Pancreas (tissue), 10 donors: ENCODE results near the gene STARD8. TPM values are rescaled to one million over a fixed set of nuclear protein-coding genes. Genes with fewer than 3 reads are reported as not detected.

Experiments used
- ATAC-seq, 4 donors: fragments of 200-7000 bp; cut with Tn5 transposase; one replicate each; pipeline versions ENCODE4 v1.8.0 to v1.9.1; 2020; ENCODE audit warnings: mild to moderate bottlenecking in 4 of 4, moderate library complexity in 4 of 4
- DNase-seq, 6 donors: peaks; one replicate each; pipeline ENCODE4 v3.0.0-alpha.2; 2020
- FAIRE-seq: peaks from 2 replicates; lab custom pipeline; 2012; peaks lifted over from hg19 to GRCh38; lab: Jason Lieb, UNC
- H3K27ac ChIP-seq, 4 donors: fragments of 200-600 bp; sonication (generic); 1 replicate in 3 of 4; 2 replicates in 1 of 4; pipeline versions ENCODE4 v1.5.0 to v1.8.0; 2020
- H3K27me3 ChIP-seq, 4 donors: fragments of 200-600 bp; one replicate each; pipeline ENCODE4 v1.8.0; 2021
- H3K36me3 ChIP-seq, 3 donors: fragments of 200-600 bp; sonication (generic) in 1 of 3; one replicate each; pipeline versions ENCODE4 v1.5.0 to v1.8.0; 2020 to 2021
- H3K4me1 ChIP-seq, 3 donors: fragments of 200-600 bp; one replicate each; pipeline ENCODE4 v1.8.0; 2021
- H3K4me3 ChIP-seq, 4 donors: fragments of 200-600 bp; sonication (generic) in 2 of 4; one replicate each; pipeline versions ENCODE4 v1.5.0 to v1.8.0; 2020 to 2021
- H3K9me3 ChIP-seq, 4 donors: fragments of 200-600 bp; one replicate each; pipeline ENCODE4 v1.8.0; 2021
- WGBS, 2 donors: extraction: QIAGEN DNeasy Blood & Tissue Kit; methylation state at CpG; one replicate each; pipeline ENCODE4 v1.1.7; 2013; 5-methylcytosine and 5-hydroxymethylcytosine counted together
- intact Hi-C, 3 donors: fragments of 100-400 bp; cut with DNase I; formaldehyde crosslinking; loops; one replicate each; pipeline versions ENCODE4 v1.11.1 to v1.14.2; 2022
- polyA plus RNA-seq, 2 donors: library from polyadenylated mRNA; stranded (reverse); fragments of 200-250 nt; gene quantifications; one replicate each; pipeline ENCODE4 v1.2.3, GENCODE V29; 2013
- total RNA-seq, 6 donors: library from RNA; stranded (reverse); fragmentation: NEBNext Ultra II Directional in 4 of 6; extraction: Animal tissue kit (Norgen Biotek cat#: 25700) in 4 of 6; gene quantifications; one replicate each; pipeline versions ENCODE4 v1.2.1 to v1.2.4, GENCODE V29; 2021 to 2023
- TF ChIP-seq, protein P1 (sequence below), 4 donors: fragments of 200-600 bp; sonication (generic) in 3 of 4; IDR thresholded peaks; one replicate each; pipeline versions ENCODE4 v1.5.0 to v1.8.0; 2021; ENCODE audit warnings: antibody characterized with exemption in 4 of 4
- donor health status: healthy with polysubstance abuse.
- donor health status: DM: no; HTN: no; CAD: no; lungs with moderate emphysema.
- donor health status: DM: no; HTN: no; CAD: no.
- donor health status: control.
- donor health status: control.
- donor health status: Bipolar disorder and iron deficiency.
- donor health status: DM: yes; HTN: yes; CAD: no.
- donor health status: DM: no; HTN: no; CAD: no.
- donor health status: DM: no; HTN: no; CAD: no.
- donor health status: DM: yes; HTN: yes; CAD: no.

STARD8 gene
- total and polyA plus RNA-seq, 8 donors, result 2.3 to 3.7 (median 2.9) TPM

DNA sequence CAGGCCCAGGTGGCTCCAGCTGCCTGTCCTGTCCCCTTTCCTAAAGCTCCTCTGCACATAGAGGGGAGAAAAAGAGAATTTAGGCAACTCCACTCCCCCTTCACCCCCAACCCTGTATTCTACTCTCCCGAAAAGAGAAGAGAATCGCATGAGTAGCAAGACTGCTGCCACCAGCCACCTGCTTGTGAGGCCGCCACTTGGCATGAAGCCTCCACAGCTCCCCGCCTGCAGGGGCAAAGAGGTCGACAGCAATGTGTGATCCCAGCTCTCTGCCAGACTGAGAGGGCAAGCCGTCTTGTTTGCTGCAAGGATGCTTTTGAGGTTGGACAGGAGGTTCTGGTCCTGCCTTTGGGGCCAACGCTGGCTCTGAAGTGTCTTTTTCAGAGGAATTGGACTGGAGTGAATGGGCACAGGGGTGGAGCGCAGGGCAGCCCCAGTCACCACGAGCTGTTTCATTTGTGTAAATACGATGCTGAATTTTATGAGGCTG is 77.1 kb downstream of the STARD8 start:
- no peaks in the 10 kb centered on the region for H3K4me1 ChIP-seq
- peaks cover 0 to 6% (median 0%) of the 10 kb centered on the region in 4 donors for H3K27me3 ChIP-seq
- intact Hi-C loops, result no loop called here
- no peak overlapping the region for H3K4me3 ChIP-seq
- 74 to 90% methylated on average over 10 of the region's 10 CpGs for WGBS, 2 donors
- no peaks in the 10 kb centered on the region for H3K36me3 ChIP-seq
- TF ChIP-seq, protein P1, sequence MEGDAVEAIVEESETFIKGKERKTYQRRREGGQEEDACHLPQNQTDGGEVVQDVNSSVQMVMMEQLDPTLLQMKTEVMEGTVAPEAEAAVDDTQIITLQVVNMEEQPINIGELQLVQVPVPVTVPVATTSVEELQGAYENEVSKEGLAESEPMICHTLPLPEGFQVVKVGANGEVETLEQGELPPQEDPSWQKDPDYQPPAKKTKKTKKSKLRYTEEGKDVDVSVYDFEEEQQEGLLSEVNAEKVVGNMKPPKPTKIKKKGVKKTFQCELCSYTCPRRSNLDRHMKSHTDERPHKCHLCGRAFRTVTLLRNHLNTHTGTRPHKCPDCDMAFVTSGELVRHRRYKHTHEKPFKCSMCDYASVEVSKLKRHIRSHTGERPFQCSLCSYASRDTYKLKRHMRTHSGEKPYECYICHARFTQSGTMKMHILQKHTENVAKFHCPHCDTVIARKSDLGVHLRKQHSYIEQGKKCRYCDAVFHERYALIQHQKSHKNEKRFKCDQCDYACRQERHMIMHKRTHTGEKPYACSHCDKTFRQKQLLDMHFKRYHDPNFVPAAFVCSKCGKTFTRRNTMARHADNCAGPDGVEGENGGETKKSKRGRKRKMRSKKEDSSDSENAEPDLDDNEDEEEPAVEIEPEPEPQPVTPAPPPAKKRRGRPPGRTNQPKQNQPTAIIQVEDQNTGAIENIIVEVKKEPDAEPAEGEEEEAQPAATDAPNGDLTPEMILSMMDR (IDR thresholded peaks at IDR 0.05), result no peak
- DNase-seq (no peak), ATAC-seq (no peak), FAIRE-seq (no peak)
- no peak overlapping the region for H3K27ac ChIP-seq
- no peaks in the 10 kb centered on the region for H3K9me3 ChIP-seq

DNA sequence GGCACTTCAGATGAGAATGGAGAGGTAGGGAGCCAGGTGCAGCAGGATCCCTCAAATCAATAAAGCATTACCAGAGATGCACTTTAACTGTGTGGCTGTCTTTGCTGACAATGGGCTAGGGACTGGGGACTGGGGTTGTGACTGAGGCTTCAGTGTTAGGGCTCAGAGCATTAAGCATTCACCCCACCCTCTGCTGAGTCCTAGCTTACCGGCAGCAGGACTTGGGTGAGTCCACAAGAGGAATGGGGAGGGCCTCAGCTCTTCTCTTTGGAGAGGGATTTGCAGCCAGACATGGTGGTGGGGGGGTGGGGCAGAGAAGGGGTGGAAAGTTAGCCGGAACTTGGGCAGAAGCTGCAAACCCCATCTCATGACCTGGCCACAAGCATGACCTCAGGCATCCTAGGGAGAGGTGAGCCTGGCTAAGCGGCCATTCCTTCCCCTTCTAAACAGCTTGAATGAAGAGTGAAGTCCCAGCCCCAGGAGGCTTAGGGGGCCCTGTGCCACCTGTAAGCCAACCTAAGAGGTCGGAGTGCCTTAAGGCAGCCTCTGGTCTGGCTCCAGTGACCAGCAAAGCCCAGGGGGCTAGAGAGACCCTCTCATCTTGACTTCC is 78.4 kb downstream of the STARD8 start:
- TF ChIP-seq, protein P1 (IDR thresholded peaks at IDR 0.05), result no peak
- H3K4me1 ChIP-seq, result no peaks in the 10 kb centered on the region
- no peaks in the 10 kb centered on the region for H3K9me3 ChIP-seq
- WGBS, 2 donors, result 62 to 84% methylated on average over 4 of the region's 4 CpGs
- H3K27me3 ChIP-seq, result peaks cover 0 to 6% (median 0%) of the 10 kb centered on the region in 4 donors
- no peak overlapping the region for H3K27ac ChIP-seq
- H3K4me3 ChIP-seq, result no peak overlapping the region
- intact Hi-C loops, result no loop called here
- no peak for ATAC-seq
- DNase-seq, result no peak
- no peak for FAIRE-seq
- H3K36me3 ChIP-seq, result no peaks in the 10 kb centered on the region

DNA sequence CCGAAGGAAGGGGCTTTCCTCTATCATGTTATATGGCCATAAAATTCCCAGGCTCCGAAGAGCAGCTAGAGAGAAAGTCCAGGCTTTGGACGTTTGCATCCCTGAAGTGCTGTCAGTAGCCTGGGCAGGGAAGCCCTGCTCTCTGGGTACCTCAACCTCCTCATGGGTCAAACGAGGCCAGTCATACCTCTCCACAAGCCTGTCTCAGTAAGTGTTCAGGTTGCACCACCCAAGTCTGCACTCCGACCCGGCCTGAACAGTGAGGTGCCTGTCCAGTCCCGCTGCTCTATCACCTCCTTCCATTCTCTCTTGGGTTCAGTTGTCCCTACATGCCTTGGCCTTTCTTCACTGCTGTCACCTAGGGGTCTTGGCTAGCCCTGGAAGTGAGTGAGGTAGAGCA is 78.9 kb downstream of the STARD8 start:
- no peak for ATAC-seq
- Histone ChIP-seq H3K27ac (no peak overlapping the region), H3K36me3 (no peaks in the 10 kb centered on the region), H3K27me3 (peaks cover 0 to 6% (median 0%) of the 10 kb centered on the region in 4 donors), H3K4me1 (no peaks in the 10 kb centered on the region), H3K4me3 (no peak overlapping the region), H3K9me3 (no peaks in the 10 kb centered on the region)
- no peak for FAIRE-seq
- intact Hi-C loops, result no loop called here
- WGBS, 2 donors, result 73 to 83% methylated on average over 7 of the region's 7 CpGs
- DNase-seq, result no peak
- TF ChIP-seq, protein P1 (IDR thresholded peaks at IDR 0.05), result no peak

DNA sequence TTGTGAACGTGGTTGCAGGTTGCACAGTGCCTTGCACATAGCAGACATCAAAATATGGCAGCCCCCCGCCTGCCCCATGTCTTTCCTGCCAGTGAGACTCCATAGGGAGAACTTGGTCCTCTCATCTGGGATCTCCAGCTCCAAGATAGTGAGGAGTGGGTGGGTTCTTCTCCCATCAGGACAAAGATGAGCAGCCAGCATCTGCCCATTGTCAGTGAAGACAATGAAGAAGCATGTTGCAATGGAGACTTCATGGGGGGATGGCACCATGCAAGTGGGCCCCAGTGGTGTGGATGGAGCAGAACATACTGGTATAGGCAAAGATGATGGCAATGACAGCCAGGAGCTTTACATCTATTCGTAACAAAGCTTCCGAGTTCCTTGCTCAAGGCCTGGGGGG is 80.2 kb downstream of the STARD8 start:
- intact Hi-C loops, result no loop called here
- H3K27me3 ChIP-seq, result peaks cover 0 to 6% (median 0%) of the 10 kb centered on the region in 4 donors
- no peak for FAIRE-seq
- H3K9me3 ChIP-seq, result no peaks in the 10 kb centered on the region
- H3K36me3 ChIP-seq, result no peaks in the 10 kb centered on the region
- no peak for ATAC-seq
- no peak overlapping the region for H3K4me3 ChIP-seq
- no peak overlapping the region for H3K27ac ChIP-seq
- WGBS, 2 donors, result 71 to 81% methylated on average over 4 of the region's 4 CpGs
- TF ChIP-seq, protein P1 (IDR thresholded peaks at IDR 0.05), result no peak
- H3K4me1 ChIP-seq, result no peaks in the 10 kb centered on the region
- no peak for DNase-seq

DNA sequence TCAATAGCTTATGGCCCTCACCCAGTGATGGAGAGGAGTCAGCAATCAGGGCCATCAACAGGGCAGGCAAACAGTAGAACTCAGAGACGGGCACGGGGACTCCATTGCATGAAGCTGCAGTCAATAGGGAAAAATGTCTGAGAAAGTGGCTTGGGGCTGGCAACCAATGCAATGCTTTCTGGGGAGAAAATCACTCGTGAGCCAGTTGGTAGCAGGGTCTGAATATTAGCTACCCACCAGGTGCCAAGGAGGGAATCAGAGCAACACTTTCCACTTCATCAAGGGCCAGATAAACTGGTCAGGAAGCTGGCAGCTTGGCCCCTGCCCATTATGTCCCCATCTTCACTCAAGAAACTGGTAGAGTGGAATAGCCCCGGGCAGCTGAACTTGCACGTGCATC is 80.7 kb downstream of the STARD8 start:
- no peak overlapping the region for H3K4me3 ChIP-seq
- TF ChIP-seq, protein P1 (IDR thresholded peaks at IDR 0.05), result no peak
- DNase-seq (no peak), ATAC-seq (no peak), FAIRE-seq (no peak)
- no peaks in the 10 kb centered on the region for H3K9me3 ChIP-seq
- H3K27ac ChIP-seq, result no peak overlapping the region
- H3K36me3 ChIP-seq, result no peaks in the 10 kb centered on the region
- no peaks in the 10 kb centered on the region for H3K4me1 ChIP-seq
- peaks cover 0 to 6% (median 0%) of the 10 kb centered on the region in 4 donors for H3K27me3 ChIP-seq
- 64 to 80% methylated on average over 5 of the region's 5 CpGs for WGBS, 2 donors
- intact Hi-C loops, result no loop called here
